ENCODE measurements around the gene CLDN9. TPM values are rescaled to one million over a fixed set of nuclear protein-coding genes. Genes with fewer than 3 reads are reported as not detected.
A peak's percentile ranks its signal among the peaks of the same experiment; 100 is the strongest.

The CLDN9 gene
- polyA plus RNA-seq, 1 experiment = not detected

DNA sequence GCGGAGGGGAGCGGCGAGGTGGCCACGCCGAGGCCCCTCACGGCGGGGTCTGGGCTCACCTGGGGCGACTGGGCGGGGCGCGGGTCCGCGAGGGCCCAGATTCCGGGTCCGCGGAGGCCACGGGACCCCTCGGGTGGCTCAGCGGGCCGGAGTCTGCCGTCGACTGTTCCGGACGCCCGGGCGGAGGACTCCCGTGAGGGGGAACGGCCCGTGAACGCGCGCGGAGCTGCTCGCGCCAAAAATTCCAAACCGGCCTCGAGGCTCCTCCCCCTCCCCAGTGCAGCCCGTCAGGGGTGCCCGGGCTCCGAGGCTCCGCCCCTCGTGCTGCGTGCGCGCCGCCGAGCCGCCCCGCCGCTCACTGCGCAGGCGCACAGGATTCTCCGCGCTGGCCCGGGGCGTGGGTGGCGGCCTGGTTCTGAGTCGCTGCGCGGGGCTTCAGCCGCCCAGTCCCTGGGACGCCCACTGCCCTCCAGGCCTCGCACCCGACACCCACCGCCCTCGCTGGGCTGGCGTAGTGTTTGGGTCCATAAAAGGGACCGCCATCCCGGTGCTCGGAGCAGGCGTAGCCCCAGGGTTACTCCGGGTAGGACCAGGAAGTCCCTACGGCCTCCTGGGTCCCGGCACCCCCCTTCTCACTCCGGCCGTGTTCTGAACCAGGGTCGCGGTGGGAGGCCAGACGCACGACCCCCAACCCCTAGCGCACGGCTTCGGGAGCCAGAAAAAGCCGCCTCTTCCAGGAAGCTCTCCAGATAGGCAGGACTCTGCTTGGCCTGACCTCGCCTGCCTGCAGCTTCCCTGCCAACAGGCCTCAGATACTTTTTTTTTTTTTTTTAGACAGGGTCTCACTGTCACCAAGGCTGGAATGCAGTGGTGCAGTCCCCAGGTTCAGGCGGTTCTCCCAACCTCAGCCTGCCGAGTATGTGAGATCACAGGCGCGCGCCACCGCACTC lies 32.2 kb upstream of the CLDN9 start, which contains the start of gene PKMYT1:
PKMYT1 (minus strand) TSS at position 220 of the 950 bp plus-strand sequence. CDS start 789 bp downstream, outside the sequence.
- Histone ChIP-seq H3K4me3 (ENCODE audit: low read depth, low read length) (peak within 1 kb of the TSS; percentile 68), H3K27me3 (ENCODE audit: control insufficient read depth, insufficient read depth, low read length) (no peaks in the 10 kb centered on the region), H3K36me3 (ENCODE audit: control insufficient read depth, insufficient read depth, low read length) (no peaks in the 10 kb centered on the region)
- TF ChIP-seq, protein P1, sequence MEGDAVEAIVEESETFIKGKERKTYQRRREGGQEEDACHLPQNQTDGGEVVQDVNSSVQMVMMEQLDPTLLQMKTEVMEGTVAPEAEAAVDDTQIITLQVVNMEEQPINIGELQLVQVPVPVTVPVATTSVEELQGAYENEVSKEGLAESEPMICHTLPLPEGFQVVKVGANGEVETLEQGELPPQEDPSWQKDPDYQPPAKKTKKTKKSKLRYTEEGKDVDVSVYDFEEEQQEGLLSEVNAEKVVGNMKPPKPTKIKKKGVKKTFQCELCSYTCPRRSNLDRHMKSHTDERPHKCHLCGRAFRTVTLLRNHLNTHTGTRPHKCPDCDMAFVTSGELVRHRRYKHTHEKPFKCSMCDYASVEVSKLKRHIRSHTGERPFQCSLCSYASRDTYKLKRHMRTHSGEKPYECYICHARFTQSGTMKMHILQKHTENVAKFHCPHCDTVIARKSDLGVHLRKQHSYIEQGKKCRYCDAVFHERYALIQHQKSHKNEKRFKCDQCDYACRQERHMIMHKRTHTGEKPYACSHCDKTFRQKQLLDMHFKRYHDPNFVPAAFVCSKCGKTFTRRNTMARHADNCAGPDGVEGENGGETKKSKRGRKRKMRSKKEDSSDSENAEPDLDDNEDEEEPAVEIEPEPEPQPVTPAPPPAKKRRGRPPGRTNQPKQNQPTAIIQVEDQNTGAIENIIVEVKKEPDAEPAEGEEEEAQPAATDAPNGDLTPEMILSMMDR (IDR thresholded peaks at IDR 0.05; ENCODE audit: insufficient read depth, low read depth, low read length) = no peak
- POLR2A ChIA-PET = no interaction called here
- DNase-seq (ENCODE audit: low read depth) = peak; percentile 46
- CTCF ChIA-PET = interaction anchor here (0.6 to 2.3 kb wide), 9 partner anchors 8 to 74 kb away, joined by 3 to 7 read pairs (median 3); no protein-coding TSS in a partner anchor

DNA sequence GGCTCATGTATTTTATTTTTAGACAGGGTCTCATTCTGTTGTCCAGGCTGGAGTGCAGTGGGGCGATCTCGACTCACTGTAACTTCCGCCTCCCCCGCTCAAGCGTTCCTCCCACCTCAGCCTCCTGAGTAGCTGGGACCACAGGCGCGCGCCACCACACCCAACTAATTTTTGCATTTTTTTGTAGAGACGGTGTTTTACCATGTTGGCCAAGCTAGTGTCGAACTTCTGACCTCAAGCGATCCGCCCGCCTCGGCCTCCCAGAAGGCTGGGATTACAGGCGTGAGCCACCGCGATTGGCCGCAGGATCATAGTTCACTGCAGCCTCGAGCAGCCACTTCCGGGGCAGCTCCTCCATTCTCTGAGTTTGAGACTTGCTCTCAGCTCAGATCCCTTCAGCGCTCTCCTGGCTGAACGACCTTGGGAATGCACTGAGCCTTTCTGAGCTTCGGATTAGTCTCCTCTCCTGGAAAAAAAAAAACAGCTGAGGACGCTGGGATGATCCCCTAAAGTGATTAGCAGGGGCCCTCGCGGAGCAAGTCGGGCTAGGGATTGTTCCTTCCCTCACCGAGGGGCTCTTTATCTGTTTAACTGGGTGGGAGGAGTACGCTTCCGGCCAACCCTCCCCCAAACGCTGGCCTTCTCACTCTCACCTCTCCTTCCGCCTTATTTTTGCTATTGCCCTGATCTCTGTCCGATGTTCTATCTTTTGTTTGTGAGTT lies 31.4 kb upstream of the CLDN9 start:
- H3K4me3 ChIP-seq (ENCODE audit: low read depth, low read length) = no peak overlapping the region; the same call in 1 of the 2 replicates
- DNase-seq (ENCODE audit: low read depth) = no peak
- TF ChIP-seq, protein P1 (IDR thresholded peaks at IDR 0.05; ENCODE audit: insufficient read depth, low read depth, low read length) = no peak

DNA sequence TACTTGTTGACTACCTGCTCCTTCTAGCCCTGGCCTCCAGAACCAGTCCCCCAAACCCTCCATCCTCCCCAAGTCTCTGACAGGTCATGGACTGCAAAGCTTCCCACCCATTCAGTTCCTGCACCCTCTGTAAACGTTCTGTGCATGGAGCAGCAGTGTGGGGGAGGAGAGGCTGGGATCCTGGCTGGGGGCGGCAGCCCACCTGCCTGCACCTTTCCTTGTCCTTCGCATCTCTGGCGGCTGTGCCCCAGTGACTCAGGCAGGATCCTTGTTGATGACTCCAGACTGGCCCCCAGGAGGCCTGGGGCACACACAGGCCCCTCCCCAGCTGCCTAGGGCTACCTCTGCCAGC lies 30.8 kb upstream of the CLDN9 start:
- no peak overlapping the region for H3K4me3 ChIP-seq (ENCODE audit: low read depth, low read length)
- H3K27me3 ChIP-seq (ENCODE audit: control insufficient read depth, insufficient read depth, low read length) = no peaks in the 10 kb centered on the region
- TF ChIP-seq, protein P1 (IDR thresholded peaks at IDR 0.05; ENCODE audit: insufficient read depth, low read depth, low read length) = no peak
- no peaks in the 10 kb centered on the region for H3K36me3 ChIP-seq (ENCODE audit: control insufficient read depth, insufficient read depth, low read length)
- DNase-seq (ENCODE audit: low read depth) = no peak
- ChIA-PET CTCF (interaction anchor here (0.9 to 2.3 kb wide), 5 partner anchors 10 to 47 kb away, joined by 3 to 8 read pairs (median 4); no protein-coding TSS in a partner anchor), POLR2A (no interaction called here)

More for the DNA sequence above, 31.4 kb upstream of the CLDN9 start:
- H3K27me3 ChIP-seq (ENCODE audit: control insufficient read depth, insufficient read depth, low read length) = no peaks in the 10 kb centered on the region
- no peaks in the 10 kb centered on the region for H3K36me3 ChIP-seq (ENCODE audit: control insufficient read depth, insufficient read depth, low read length)
- POLR2A ChIA-PET = no interaction called here
- CTCF ChIA-PET = interaction anchor here (0.6 to 2.3 kb wide), 6 partner anchors 11 to 48 kb away, joined by 3 to 7 read pairs (median 3); no protein-coding TSS in a partner anchor

DNA sequence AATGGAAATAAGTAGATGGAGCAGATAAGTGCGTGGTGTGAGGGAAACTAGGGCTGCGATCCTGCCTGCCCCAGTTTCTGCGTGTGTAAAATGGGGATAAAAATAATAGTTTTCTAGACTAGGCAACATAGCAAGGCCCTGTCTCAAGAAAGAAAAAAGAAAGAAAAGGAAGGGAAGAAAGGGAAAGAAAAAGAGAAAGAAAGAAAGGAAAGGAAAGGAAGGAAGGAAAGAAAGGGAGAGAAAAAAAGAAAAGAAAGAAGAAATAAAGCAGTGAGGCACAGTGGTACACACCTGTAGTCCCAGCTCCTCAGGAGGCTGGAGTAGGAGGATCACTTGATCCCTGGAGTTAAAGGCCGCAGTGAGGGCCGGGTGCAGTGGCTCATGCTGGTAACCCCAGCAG lies 30.3 kb upstream of the CLDN9 start:
- ChIA-PET CTCF (interaction anchor here (1.1 to 2.3 kb wide), 6 partner anchors 9 to 47 kb away, joined by 3 to 8 read pairs (median 5); no protein-coding TSS in a partner anchor), POLR2A (no interaction called here)
- Histone ChIP-seq H3K4me3 (ENCODE audit: low read depth, low read length) (no peak overlapping the region), H3K27me3 (ENCODE audit: control insufficient read depth, insufficient read depth, low read length) (no peaks in the 10 kb centered on the region), H3K36me3 (ENCODE audit: control insufficient read depth, insufficient read depth, low read length) (no peaks in the 10 kb centered on the region)
- TF ChIP-seq, protein P1 (IDR thresholded peaks at IDR 0.05; ENCODE audit: insufficient read depth, low read depth, low read length) = no peak
- no peak for DNase-seq (ENCODE audit: low read depth)
